ENCODE results near the gene RBM20. TPM values are rescaled to one million over a fixed set of nuclear protein-coding genes. Genes with fewer than 3 reads are reported as not detected.

Gene RBM20
- total RNA-seq, 6 experiments from 2014 or later, result 0.04 to 0.29 (median 0.06) TPM

GRCh38 chr10:110684800-110685446, 40.8 kb downstream of the RBM20 start:
- H3K4me3 ChIP-seq, result no peak overlapping the region
- no peaks in the 10 kb centered on the region for H3K36me3 ChIP-seq
- no peaks in the 10 kb centered on the region for H3K9me3 ChIP-seq
- no peak overlapping the region for H3K27ac ChIP-seq
- ATAC-seq (no peak), DNase-seq (no peak)
- TF ChIP-seq POLR2A (IDR thresholded peaks at IDR 0.05), result no peak
- TF ChIP-seq CTCF (IDR thresholded peaks at IDR 0.05), result no peak
- H3K4me1 ChIP-seq, result peaks cover 0 to 3% (median 0%) of the 10 kb centered on the region in 4 donors
- intact Hi-C loops (cut with DNase I), result no loop called here
- no peaks in the 10 kb centered on the region for H3K27me3 ChIP-seq
- 71% methylated on average over 20 of the region's 22 CpGs for WGBS (ENCODE audit: insufficient coverage, low coverage, low lambda C conversion rate, missing lambda C conversion rate)

DNA sequence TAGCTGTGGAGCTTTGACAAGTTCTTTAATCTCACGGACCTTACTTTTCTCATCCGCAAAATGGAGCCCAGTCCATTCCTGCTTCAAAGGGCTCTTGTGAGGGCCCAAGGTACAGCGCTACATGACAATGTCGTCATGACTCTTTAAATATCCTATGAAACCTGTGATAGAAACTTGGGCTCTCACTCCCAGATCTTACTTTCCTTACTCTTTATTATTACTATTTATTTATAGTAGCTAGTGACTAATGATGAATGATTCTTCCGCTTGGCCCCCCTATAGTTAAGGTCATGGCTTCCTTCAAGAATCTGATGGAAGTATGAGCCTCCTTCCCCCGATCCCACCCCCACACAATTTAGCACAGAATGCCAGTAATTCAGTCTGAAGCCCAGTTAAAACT, 41.9 kb downstream of the RBM20 start:
- H3K27ac ChIP-seq, result no peak overlapping the region
- peaks cover 0 to 3% (median 0%) of the 10 kb centered on the region in 4 donors for H3K4me1 ChIP-seq
- ATAC-seq (no peak), DNase-seq (no peak)
- no peaks in the 10 kb centered on the region for H3K27me3 ChIP-seq
- no peaks in the 10 kb centered on the region for H3K9me3 ChIP-seq
- 84% methylated on average over 6 of the region's 6 CpGs for WGBS (ENCODE audit: insufficient coverage, low coverage, low lambda C conversion rate, missing lambda C conversion rate)
- intact Hi-C loops (cut with DNase I), result no loop called here
- no peaks in the 10 kb centered on the region for H3K36me3 ChIP-seq
- H3K4me3 ChIP-seq, result no peak overlapping the region
- no peak for TF ChIP-seq CTCF (IDR thresholded peaks at IDR 0.05)
- TF ChIP-seq POLR2A (IDR thresholded peaks at IDR 0.05), result no peak

- intact Hi-C loops (cut with DNase I), result no loop called here
- WGBS (ENCODE audit: insufficient coverage, low coverage, low lambda C conversion rate, missing lambda C conversion rate), result 92% methylated on average over 2 of the region's 2 CpGs
- Histone ChIP-seq H3K4me1 (peaks cover 0 to 3% (median 0%) of the 10 kb centered on the region in 4 donors), H3K9me3 (no peaks in the 10 kb centered on the region), H3K27ac (no peak overlapping the region), H3K36me3 (no peaks in the 10 kb centered on the region), H3K4me3 (no peak overlapping the region), H3K27me3 (no peaks in the 10 kb centered on the region)
- TF ChIP-seq CTCF (IDR thresholded peaks at IDR 0.05) (no peak), POLR2A (IDR thresholded peaks at IDR 0.05) (no peak)
- no peak for ATAC-seq
- no peak for DNase-seq
These were observed 42.8 kb downstream of the RBM20 start for GRCh38 chr10:110686949-110687348.

DNA sequence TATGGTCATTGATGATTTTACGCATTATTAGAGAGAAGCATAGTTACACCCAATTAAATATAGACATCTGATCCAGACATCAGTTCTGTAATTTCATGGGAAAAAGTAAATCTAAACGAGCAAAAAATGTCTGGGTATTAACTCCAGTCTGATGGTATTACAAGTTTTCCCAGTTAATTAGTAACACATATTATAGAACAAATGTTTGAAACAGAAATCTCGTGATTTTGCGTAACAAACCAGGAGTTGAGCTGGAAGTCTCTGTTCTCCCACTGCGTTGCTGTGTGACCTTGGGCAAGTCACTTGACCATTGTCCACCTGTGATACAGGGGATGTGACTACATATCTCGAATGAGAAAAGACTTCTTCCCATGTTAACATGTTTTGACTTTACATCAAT, 43.3 kb downstream of the RBM20 start:
- ATAC-seq (no peak), DNase-seq (no peak)
- no peak overlapping the region for H3K27ac ChIP-seq
- intact Hi-C loops (cut with DNase I), result no loop called here
- H3K36me3 ChIP-seq, result no peaks in the 10 kb centered on the region
- 77% methylated on average over 6 of the region's 6 CpGs for WGBS (ENCODE audit: insufficient coverage, low coverage, low lambda C conversion rate, missing lambda C conversion rate)
- no peaks in the 10 kb centered on the region for H3K9me3 ChIP-seq
- H3K27me3 ChIP-seq, result no peaks in the 10 kb centered on the region
- no peak for TF ChIP-seq CTCF (IDR thresholded peaks at IDR 0.05)
- TF ChIP-seq POLR2A (IDR thresholded peaks at IDR 0.05), result no peak
- no peaks in the 10 kb centered on the region for H3K4me1 ChIP-seq
- no peak overlapping the region for H3K4me3 ChIP-seq
